ENCODE results near the gene TBC1D22A. TPM values are rescaled to one million over a fixed set of nuclear protein-coding genes. Genes with fewer than 3 reads are reported as not detected.
A peak's percentile ranks its signal among the peaks of the same experiment; 100 is the strongest.

The TBC1D22A gene
- total RNA-seq, 1 experiment from 2014 or later = 20.9 TPM

GRCh38 chr22:46774253-46774979 is 12.0 kb downstream of the TBC1D22A start:
- Histone ChIP-seq H4K20me1 (ENCODE audit: insufficient read depth) (no peaks in the 10 kb centered on the region; the same call in 1 of the 2 replicates), H3K9me3 (ENCODE audit: control insufficient read depth in 1 of 2, insufficient read depth in 1 of 2, low read depth in 1 of 2, low read length in 2 of 2) (no peaks in the 10 kb centered on the region), H3K4me2 (ENCODE audit: low read length) (peak overlapping the region; percentile 75), H3K4me3 (replicated peaks in 1 of 2; ENCODE audit: low read depth in 1 of 2, low read length in 2 of 2) (peak overlapping the region; percentile 8 to 51), H3K4me1 (ENCODE audit: control insufficient read depth in 1 of 2, insufficient read depth in 2 of 2, low read length in 2 of 2) (peaks cover 39 to 48% of the 10 kb centered on the region in 2 experiments), H3K27me3 (ENCODE audit: insufficient read depth, low read length) (no peaks in the 10 kb centered on the region), H3K36me3 (ENCODE audit: control insufficient read depth in 1 of 2, insufficient read depth in 2 of 2, low read length in 2 of 2) (no peaks in the 10 kb centered on the region), H3K79me2 (ENCODE audit: insufficient read depth, low read length) (peaks cover 64% of the 10 kb centered on the region), H2AFZ (ENCODE audit: low read depth, low read length, poor library complexity, severe bottlenecking) (no peak overlapping the region), H3K9ac (ENCODE audit: low read length) (peak overlapping the region; percentile 59), H3K9me2 (ENCODE audit: insufficient read depth) (no peaks in the 10 kb centered on the region), H3K27ac (ENCODE audit: low read depth, low read length) (peak overlapping the region; percentile 99)
- ATAC-seq (peak; percentile 19), DNase-seq (ENCODE audit: low read depth, low spot score) (no peak)
- ChIA-PET RAD21 (ENCODE audit: low non-redundant PET in 1 of 2, low total read pairs in 2 of 2, uncharacterized antibody in 2 of 2, unreplicated experiment in 2 of 2) (interaction anchor here (0.8 to 1.5 kb wide), 3 partner anchors 12 to 211 kb away, joined by 3 to 7 read pairs (median 3); partner anchors contain the start of gene TBC1D22A (in 1 of the 2)), CTCF (interaction anchor here (0.9 to 2.6 kb wide), 5 partner anchors 16 to 211 kb away, joined by 4 to 12 read pairs (median 5); no protein-coding TSS in a partner anchor), POLR2A (interaction anchor here (0.6 to 3.3 kb wide), 2 partner anchors 12 to 15 kb away, joined by 3 to 33 read pairs; partner anchors contain the start of gene TBC1D22A)
- intact Hi-C loops (cut with micrococcal nuclease) = no loop called here
- BruUV-seq (replicated peaks) = no TSS peak
- no peak for TF ChIP-seq SRF (IDR thresholded peaks at IDR 0.05; ENCODE audit: low read depth)
- TF ChIP-seq ZFX (IDR thresholded peaks at IDR 0.05) = 0 out of 2 replicates have a peak, but pooled peaks have one; percentile 6

GRCh38 chr22:46774980-46775849 is 12.8 kb downstream of the TBC1D22A start:
- Histone ChIP-seq H3K9me2 (ENCODE audit: insufficient read depth) (no peaks in the 10 kb centered on the region), H3K4me2 (ENCODE audit: low read length) (peak overlapping the region; percentile 75), H3K9me3 (ENCODE audit: control insufficient read depth in 1 of 2, insufficient read depth in 1 of 2, low read depth in 1 of 2, low read length in 2 of 2) (no peaks in the 10 kb centered on the region), H3K27ac (ENCODE audit: low read depth, low read length) (peak overlapping the region; percentile 99), H3K27me3 (ENCODE audit: insufficient read depth, low read length) (no peaks in the 10 kb centered on the region), H2AFZ (ENCODE audit: low read depth, low read length, poor library complexity, severe bottlenecking) (no peak overlapping the region), H3K36me3 (ENCODE audit: control insufficient read depth in 1 of 2, insufficient read depth in 2 of 2, low read length in 2 of 2) (no peaks in the 10 kb centered on the region), H3K4me1 (ENCODE audit: control insufficient read depth in 1 of 2, insufficient read depth in 2 of 2, low read length in 2 of 2) (peaks cover 39 to 48% of the 10 kb centered on the region in 2 experiments), H4K20me1 (ENCODE audit: insufficient read depth) (no peaks in the 10 kb centered on the region; the same call in 1 of the 2 replicates), H3K79me2 (ENCODE audit: insufficient read depth, low read length) (peaks cover 62% of the 10 kb centered on the region), H3K9ac (ENCODE audit: low read length) (peak overlapping the region; percentile 59), H3K4me3 (replicated peaks in 1 of 2; ENCODE audit: low read depth in 1 of 2, low read length in 2 of 2) (no peak overlapping the region)
- intact Hi-C loops (cut with micrococcal nuclease) = no loop called here
- ATAC-seq = no peak
- DNase-seq (ENCODE audit: low read depth, low spot score) = no peak
- ChIA-PET CTCF (interaction anchor here (2.0 to 2.6 kb wide), 2 partner anchors 17 to 28 kb away, joined by 10 to 12 read pairs; no protein-coding TSS in a partner anchor), RAD21 (ENCODE audit: low non-redundant PET in 1 of 2, low total read pairs in 2 of 2, uncharacterized antibody in 2 of 2, unreplicated experiment in 2 of 2) (interaction anchor here in 1 of 2 experiments (0.7 kb wide), 1 partner anchor 377 kb away, joined by 3 read pairs; no protein-coding TSS in a partner anchor), POLR2A (interaction anchor here (3.3 kb wide), 1 partner anchor 12 kb away, joined by 33 read pairs; the partner anchor contains the start of gene TBC1D22A)
- no TSS peak for BruUV-seq (replicated peaks)
- no peak for TF ChIP-seq JUND (IDR thresholded peaks at IDR 0.05)
- TF ChIP-seq POLR2A (IDR thresholded peaks at IDR 0.05; ENCODE audit: borderline replicate concordance, extremely low read depth, insufficient read depth, insufficient read length) = no peak
- no peak for TF ChIP-seq RAD21 (IDR thresholded peaks at IDR 0.05; ENCODE audit: low read depth)
- TF ChIP-seq POLR2AphosphoS5 (IDR thresholded peaks at IDR 0.05; ENCODE audit: low read depth, low read length) = no peak
- no peak for TF ChIP-seq REST (IDR thresholded peaks at IDR 0.05; ENCODE audit: low read depth)
- no peak for TF ChIP-seq SP1 (IDR thresholded peaks at IDR 0.05; ENCODE audit: low read depth)
- TF ChIP-seq ZBTB33 (IDR thresholded peaks at IDR 0.05; ENCODE audit: extremely low read depth, insufficient replicate concordance, low read length) = no peak
